ENCODE data around the gene PAPSS2.

Gene PAPSS2

DNA sequence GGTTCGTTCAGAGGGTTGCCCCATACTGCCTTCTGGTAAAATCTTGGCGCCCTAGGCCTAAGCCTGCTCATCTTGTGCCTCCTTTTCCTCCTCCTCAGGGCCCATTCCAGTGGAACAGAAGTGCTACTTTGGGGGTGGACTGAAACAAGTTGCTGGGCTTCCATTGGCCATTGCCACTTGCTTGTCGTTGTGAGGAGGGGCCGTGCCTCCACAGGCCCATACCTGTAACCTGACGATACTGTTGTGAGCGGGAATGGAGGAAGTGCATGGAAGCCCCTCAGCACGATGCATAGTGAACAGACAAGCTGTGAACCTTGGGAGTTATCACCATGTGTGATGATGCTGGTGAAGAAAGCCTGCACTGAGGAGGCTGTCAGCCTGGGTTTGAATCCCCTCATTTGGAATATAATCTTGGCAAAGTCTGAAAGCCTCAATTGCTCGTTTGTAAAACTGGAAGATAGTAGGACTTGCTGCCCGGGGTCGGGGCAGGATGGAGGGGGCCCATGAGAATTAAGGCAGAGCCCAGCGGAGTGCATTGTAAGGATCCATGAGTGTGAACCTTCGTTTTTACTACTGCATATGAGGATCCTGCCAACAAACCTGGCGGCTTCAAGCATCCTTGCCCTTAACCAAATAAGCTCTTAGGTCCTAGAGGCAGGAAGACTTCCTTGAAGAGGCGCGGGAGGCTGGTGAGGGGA lies 671 bp upstream of the PAPSS2 start:
- DNase-seq (ENCODE audit: extremely low read depth, low read depth) = no peak
- no peak for TF ChIP-seq CTCF (IDR thresholded peaks at IDR 0.05; ENCODE audit: low read depth, low read length, missing control alignments)
- H3K4me3 ChIP-seq (replicated peaks; ENCODE audit: low read depth, low read length) = peak overlapping the region; percentile 92

- peak overlapping the region; percentile 92 for H3K4me3 ChIP-seq (replicated peaks; ENCODE audit: low read depth, low read length)
- no peak for DNase-seq (ENCODE audit: extremely low read depth, low read depth)
- no peak for TF ChIP-seq CTCF (IDR thresholded peaks at IDR 0.05; ENCODE audit: low read depth, low read length, missing control alignments)
These were observed 931 bp downstream of the PAPSS2 start for GRCh38 chr10:87660484-87661133.

DNA sequence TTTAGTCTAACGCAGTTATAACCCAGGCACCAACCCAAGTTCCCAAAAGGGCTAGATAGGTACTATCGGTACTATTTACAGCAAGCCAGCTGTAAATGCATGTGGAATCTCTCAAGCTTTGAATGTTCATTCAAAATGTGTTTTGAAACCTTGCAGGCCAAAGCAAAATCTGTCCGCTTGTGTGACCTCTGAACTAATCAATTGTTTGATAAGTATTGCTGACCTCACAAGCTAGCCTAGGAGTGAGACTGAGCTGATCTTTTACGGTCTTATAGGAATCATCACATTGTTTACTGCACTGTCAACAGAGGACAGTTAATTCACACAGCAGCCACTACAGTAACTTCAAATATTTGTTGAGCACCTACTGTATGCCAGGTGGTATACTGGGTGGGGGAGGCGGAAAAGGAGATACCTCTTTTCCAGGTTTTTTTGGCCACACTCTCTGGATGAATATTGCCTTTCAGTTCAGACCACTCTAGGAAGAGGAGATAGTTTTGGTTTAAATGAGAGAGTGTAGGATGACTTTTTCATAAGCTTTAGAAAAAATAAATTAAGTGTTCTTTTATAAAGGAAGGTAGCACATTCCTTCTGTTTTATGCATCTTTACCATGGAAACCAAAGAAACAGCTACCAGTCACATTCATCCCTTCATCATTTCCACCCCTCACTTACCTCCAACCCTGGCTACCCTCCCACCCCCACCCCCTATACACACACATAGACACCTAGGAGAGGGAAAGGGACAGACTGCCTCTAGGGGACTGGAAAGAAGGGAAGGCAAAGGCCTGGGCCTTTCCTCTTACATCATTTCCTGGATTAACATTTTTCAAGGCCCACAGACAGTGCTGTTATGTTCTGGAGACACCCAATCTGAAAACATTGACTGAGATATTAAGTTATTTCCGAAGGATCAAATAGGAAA lies 2.4 kb downstream of the PAPSS2 start:
- TF ChIP-seq CTCF (IDR thresholded peaks at IDR 0.05; ENCODE audit: low read depth, low read length, missing control alignments) = no peak
- H3K4me3 ChIP-seq (replicated peaks; ENCODE audit: low read depth, low read length) = peak overlapping the region; percentile 92
- DNase-seq (ENCODE audit: extremely low read depth, low read depth) = no peak

GRCh38 chr10:87664276-87664701 lies 4.6 kb downstream of the PAPSS2 start:
- no peak for TF ChIP-seq CTCF (IDR thresholded peaks at IDR 0.05; ENCODE audit: low read depth, low read length, missing control alignments)

DNA sequence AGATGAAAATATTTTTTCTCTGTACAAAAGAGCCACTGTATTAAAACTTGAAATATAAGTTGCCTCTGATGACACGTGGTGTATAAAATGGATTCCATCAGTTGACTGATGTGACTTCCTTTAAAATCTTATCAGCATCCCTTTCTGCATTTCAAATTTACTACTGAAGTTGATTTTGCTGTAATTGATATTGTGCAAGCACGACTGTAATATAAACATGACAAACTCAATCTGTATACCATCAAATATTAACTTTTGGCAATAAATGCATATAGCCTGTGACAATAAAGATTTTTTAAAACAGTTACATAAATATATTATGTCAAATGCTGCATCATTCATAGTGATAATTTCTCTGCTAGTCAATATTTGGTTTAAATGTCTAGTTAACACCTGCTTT lies 7.8 kb downstream of the PAPSS2 start:
- no peak overlapping the region for H3K4me3 ChIP-seq (replicated peaks; ENCODE audit: low read depth, low read length)
- TF ChIP-seq CTCF (IDR thresholded peaks at IDR 0.05; ENCODE audit: low read depth, low read length, missing control alignments) = no peak
- DNase-seq (ENCODE audit: extremely low read depth, low read depth) = no peak

More at GRCh38 chr10:87664276-87664701, 4.6 kb downstream of the PAPSS2 start:
- no peak overlapping the region for H3K4me3 ChIP-seq (replicated peaks; ENCODE audit: low read depth, low read length)
- no peak for DNase-seq (ENCODE audit: extremely low read depth, low read depth)

- TF ChIP-seq CTCF (IDR thresholded peaks at IDR 0.05; ENCODE audit: low read depth, low read length, missing control alignments) = no peak
- DNase-seq (ENCODE audit: extremely low read depth, low read depth) = no peak
These were observed 8.8 kb downstream of the PAPSS2 start for GRCh38 chr10:87668324-87669074.

More at GRCh38 chr10:87668324-87669074, 8.8 kb downstream of the PAPSS2 start:
- no peak overlapping the region for H3K4me3 ChIP-seq (replicated peaks; ENCODE audit: low read depth, low read length)

All from HFF-Myc (cell line).